GM23338 (cell line): ENCODE results near the gene DOCK1. TPM values are rescaled to one million over a fixed set of nuclear protein-coding genes. Genes with fewer than 3 reads are reported as not detected.

ENCODE experiments used
- ATAC-seq: fragments of 200-7000 bp; cut with Tn5 transposase; 3 replicates; pipeline ENCODE4 v1.9.1; 2020
- DNase-seq: peaks from one replicate; pipeline ENCODE4 v3.0.0-alpha.2; 2015; ENCODE audit warnings: low spot score
- H2AFZ ChIP-seq: fragments of 200-600 bp; sonication (generic); 2 replicates; pipeline ENCODE4 v1.8.0; 2016; ENCODE audit warnings: antibody characterized with exemption, mild to moderate bottlenecking, moderate library complexity
- H3F3A ChIP-seq: fragments of 200-600 bp; sonication (generic); replicated peaks from 2 replicates; pipeline ENCODE4 v1.8.0; 2017; ENCODE audit warnings: antibody characterized with exemption, mixed run types, low read depth
- H3K27ac ChIP-seq: fragments of 200-600 bp; sonication (generic); 2 replicates; pipeline ENCODE4 v1.6.1; 2016; ENCODE audit warnings: low read depth
- H3K27me3 ChIP-seq: fragments of 200-600 bp; sonication (generic); 2 replicates; pipeline ENCODE4 v1.8.0; 2016; ENCODE audit warnings: mild to moderate bottlenecking, mixed run types, moderate library complexity; ENCODE audit not compliant: insufficient read depth
- H3K36me3 ChIP-seq: fragments of 200-600 bp; sonication (generic); 2 replicates; pipeline ENCODE4 v1.8.0; 2016; ENCODE audit warnings: mild to moderate bottlenecking; ENCODE audit not compliant: insufficient read depth
- H3K4me1 ChIP-seq: fragments of 200-600 bp; sonication (generic); 2 replicates; pipeline ENCODE4 v1.8.0; 2016; ENCODE audit warnings: mild to moderate bottlenecking, moderate library complexity; ENCODE audit not compliant: insufficient read depth
- H3K4me2 ChIP-seq: fragments of 200-600 bp; sonication (generic); 2 replicates; pipeline ENCODE4 v1.7.1; 2017; ENCODE audit warnings: mixed run types
- H3K4me3 ChIP-seq: fragments of 200-600 bp; sonication (generic); 2 replicates; pipeline ENCODE4 v1.6.1; 2016; ENCODE audit warnings: mixed run types
- H3K79me2 ChIP-seq: fragments of 200-600 bp; sonication (generic); replicated peaks from 2 replicates; pipeline ENCODE4 v1.8.0; 2017; ENCODE audit warnings: mild to moderate bottlenecking; ENCODE audit not compliant: insufficient read depth
- H3K9me2 ChIP-seq: fragments of 200-600 bp; sonication (generic); 2 replicates; pipeline ENCODE4 v1.8.0; 2017; ENCODE audit not compliant: insufficient read depth
- H4K20me1 ChIP-seq: fragments of 200-600 bp; sonication (generic); replicated peaks from 2 replicates; pipeline ENCODE4 v1.8.0; 2017; ENCODE audit warnings: mild to moderate bottlenecking; ENCODE audit not compliant: insufficient read depth
- H3K27ac Mint-ChIP-seq: 2 replicates; pipeline ENCODE4 v1.8.0; 2020; ENCODE audit warnings: inconsistent platforms, mild to moderate bottlenecking, moderate library complexity, mixed read lengths
- H3K27me3 Mint-ChIP-seq: 3 replicates; pipeline ENCODE4 v1.8.0; 2022; ENCODE audit warnings: low read depth, mild to moderate bottlenecking, moderate library complexity, mixed read lengths, inconsistent platforms; ENCODE audit not compliant: insufficient read depth, poor library complexity
- H3K36me3 Mint-ChIP-seq: 3 replicates; pipeline ENCODE4 v1.8.0; 2021; ENCODE audit warnings: low read depth, mild to moderate bottlenecking, inconsistent platforms, moderate library complexity, mixed read lengths
- H3K4me1 Mint-ChIP-seq: 3 replicates; pipeline ENCODE4 v1.8.0; 2020; ENCODE audit warnings: mild to moderate bottlenecking, inconsistent platforms, mixed read lengths
- H3K4me3 Mint-ChIP-seq: 3 replicates; pipeline ENCODE4 v1.8.0; 2021; ENCODE audit warnings: moderate library complexity, mild to moderate bottlenecking, inconsistent platforms, mixed read lengths
- H3K9me3 Mint-ChIP-seq: 3 replicates; pipeline ENCODE4 v1.8.0; 2020; ENCODE audit warnings: moderate library complexity, mild to moderate bottlenecking, inconsistent platforms, mixed read lengths
- CREB1 ChIP-seq: fragments of 250-450 bp; sonication (Bioruptor Pico); IDR thresholded peaks from 2 replicates; pipeline ENCODE4 v1.5.0; 2020; ENCODE audit warnings: low read depth, mild to moderate bottlenecking, moderate library complexity
- EZH2 ChIP-seq: fragments of 200-600 bp; sonication (generic); IDR thresholded peaks from one replicate; pipeline ENCODE4 v1.8.0; 2017; ENCODE audit warnings: antibody characterized with exemption, mild to moderate bottlenecking, low read depth; ENCODE audit not compliant: unreplicated experiment
- EZH2phosphoT487 ChIP-seq: fragments of 200-600 bp; sonication (generic); IDR thresholded peaks from one replicate; pipeline ENCODE4 v1.8.1; 2018; ENCODE audit warnings: antibody characterized with exemption; ENCODE audit not compliant: unreplicated experiment
- JUNB ChIP-seq: IDR thresholded peaks from one replicate; pipeline ENCODE4 v1.6.1; 2016; ENCODE audit warnings: antibody characterized with exemption; ENCODE audit not compliant: unreplicated experiment
- NANOG ChIP-seq: IDR thresholded peaks from 2 replicates; pipeline ENCODE4 v1.6.1; 2016; ENCODE audit warnings: antibody characterized with exemption, borderline replicate concordance
- POLR2AphosphoS5 ChIP-seq: IDR thresholded peaks from 2 replicates; pipeline ENCODE4 v1.6.1; 2016; ENCODE audit warnings: antibody characterized with exemption, low read depth
- STAT1 ChIP-seq: IDR thresholded peaks from one replicate; pipeline ENCODE4 v1.6.1; 2016; ENCODE audit warnings: antibody characterized with exemption; ENCODE audit not compliant: unreplicated experiment
- ZNF114 ChIP-seq: fragments of 250-450 bp; sonication (Bioruptor Pico); IDR thresholded peaks from 2 replicates; pipeline ENCODE4 v1.5.0; 2020; ENCODE audit warnings: mild to moderate bottlenecking, moderate library complexity
- ZNF331 ChIP-seq: fragments of 250-450 bp; sonication (Bioruptor Pico); IDR thresholded peaks from 2 replicates; pipeline ENCODE4 v1.5.0; 2020; ENCODE audit warnings: low read depth, mild to moderate bottlenecking, moderate library complexity
- polyA plus RNA-seq: library from polyadenylated mRNA; unstranded; fragments of >200 nt; fragmentation: Nextera tagmentation; extraction: Ambion mirVana; gene quantifications from 2 replicates; pipeline ENCODE4 v1.2.1, GENCODE V29; 2016
- total RNA-seq: library from RNA; depleted of rRNA; stranded (reverse); fragments of >200 nt; shearing (Covaris generic); gene quantifications from 2 replicates; pipeline ENCODE4 v1.2.3, GENCODE V29; 2014
- TF ChIP-seq, protein P1 (sequence below): IDR thresholded peaks from 2 replicates; pipeline ENCODE4 v1.6.1; 2016; ENCODE audit warnings: antibody characterized with exemption
- TF ChIP-seq, protein P2 (sequence below): fragments of 250-450 bp; sonication (Bioruptor Pico); IDR thresholded peaks from 2 replicates; pipeline ENCODE4 v1.5.0; 2020; ENCODE audit warnings: mild to moderate bottlenecking, moderate library complexity
- TF ChIP-seq, protein P3 (sequence below), 2 experiments: fragments of 200-600 bp in 1 of 2; sonication (generic) in 1 of 2; conservative IDR thresholded peaks; 2 replicates each; pipeline versions ENCODE4 v1.5.1 to v1.6.1; 2016 to 2017; ENCODE audit warnings: antibody characterized with exemption in 2 of 2, low read depth in 2 of 2, mild to moderate bottlenecking in 2 of 2, moderate library complexity in 1 of 2
- TF ChIP-seq, protein P4 (sequence below): IDR thresholded peaks from one replicate; pipeline ENCODE4 v1.6.1; 2018; ENCODE audit warnings: antibody characterized with exemption; ENCODE audit not compliant: unreplicated experiment

DOCK1 gene
- total and polyA plus RNA-seq, 2 experiments from 2014 or later, result 13.2 to 55.3 TPM

DNA sequence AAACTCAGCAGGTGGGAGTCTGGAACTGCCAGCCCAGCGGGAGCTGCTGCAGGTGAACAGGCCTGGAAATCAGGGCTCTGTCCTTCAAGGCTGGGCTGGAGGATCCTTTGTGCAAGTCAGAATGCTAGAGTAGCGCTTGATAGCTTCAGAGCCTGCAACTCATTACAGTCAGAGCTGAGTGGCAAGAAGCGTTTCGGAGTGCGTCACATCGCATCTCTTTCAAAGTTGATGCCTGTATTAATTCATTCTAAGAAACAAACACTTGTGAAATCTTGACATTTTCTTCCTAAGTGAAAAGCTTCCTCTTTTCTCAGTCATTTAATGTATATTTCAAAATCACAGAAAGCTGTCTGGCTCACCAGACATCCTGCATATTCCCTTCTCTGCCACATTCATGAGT lies 522.7 kb downstream of the DOCK1 start (continued):
- TF ChIP-seq ZNF114 (CRISPR knock-in tag), result no peak
- TF ChIP-seq CREB1 (CRISPR knock-in tag), result no peak

DNA sequence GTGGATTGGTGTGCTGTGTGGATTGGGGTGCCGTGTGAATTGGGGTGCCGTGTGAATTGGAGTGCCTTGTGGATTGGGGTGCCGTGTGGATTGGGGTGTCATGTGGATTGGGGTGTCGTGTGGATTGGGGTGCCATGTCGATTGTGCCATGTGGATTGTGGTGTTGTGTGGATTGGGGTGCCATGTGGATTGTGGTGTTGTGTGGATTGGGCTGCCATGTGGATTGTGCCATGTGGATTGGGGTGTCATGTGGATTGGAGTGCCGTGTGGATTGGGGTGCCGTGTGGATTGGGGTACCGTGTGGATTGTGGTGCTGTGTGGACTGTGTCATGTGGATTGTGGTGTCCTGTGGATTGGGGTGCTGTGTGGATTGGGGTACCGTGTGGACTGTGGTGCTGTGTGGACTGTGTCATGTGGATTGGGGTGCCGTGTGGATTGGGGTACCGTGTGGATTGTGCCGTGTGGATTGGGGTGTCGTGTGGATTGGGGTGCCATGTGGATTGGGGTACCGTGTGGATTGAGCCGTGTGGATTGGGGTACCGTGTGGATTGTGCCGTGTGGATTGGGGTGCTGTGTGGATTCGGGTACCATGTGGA lies 523.3 kb downstream of the DOCK1 start:
- Mint-ChIP-seq H3K9me3 (peaks cover 20% of the 10 kb centered on the region), H3K27me3 (peaks cover 3% of the 10 kb centered on the region), H3K4me1 (peaks cover 6% of the 10 kb centered on the region), H3K27ac (no peak overlapping the region), H3K4me3 (no peak overlapping the region), H3K36me3 (peaks cover 43% of the 10 kb centered on the region)
- no peak overlapping the region for H3K4me3 ChIP-seq
- H2AFZ ChIP-seq, result no peak overlapping the region
- ATAC-seq (no peak), DNase-seq (no peak)
- H3K79me2 ChIP-seq, result no peaks in the 10 kb centered on the region
- H3K36me3 ChIP-seq, result no peaks in the 10 kb centered on the region
- TF ChIP-seq POLR2AphosphoS5, result no peak
- no peak for TF ChIP-seq NANOG
- no peak for TF ChIP-seq ZNF114 (CRISPR knock-in tag)
- TF ChIP-seq, protein P1, sequence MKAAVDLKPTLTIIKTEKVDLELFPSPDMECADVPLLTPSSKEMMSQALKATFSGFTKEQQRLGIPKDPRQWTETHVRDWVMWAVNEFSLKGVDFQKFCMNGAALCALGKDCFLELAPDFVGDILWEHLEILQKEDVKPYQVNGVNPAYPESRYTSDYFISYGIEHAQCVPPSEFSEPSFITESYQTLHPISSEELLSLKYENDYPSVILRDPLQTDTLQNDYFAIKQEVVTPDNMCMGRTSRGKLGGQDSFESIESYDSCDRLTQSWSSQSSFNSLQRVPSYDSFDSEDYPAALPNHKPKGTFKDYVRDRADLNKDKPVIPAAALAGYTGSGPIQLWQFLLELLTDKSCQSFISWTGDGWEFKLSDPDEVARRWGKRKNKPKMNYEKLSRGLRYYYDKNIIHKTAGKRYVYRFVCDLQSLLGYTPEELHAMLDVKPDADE, result no peak
- TF ChIP-seq ZNF331 (CRISPR knock-in tag), result no peak
- TF ChIP-seq JUNB, result no peak
- TF ChIP-seq STAT1, result no peak
- TF ChIP-seq, protein P2, sequence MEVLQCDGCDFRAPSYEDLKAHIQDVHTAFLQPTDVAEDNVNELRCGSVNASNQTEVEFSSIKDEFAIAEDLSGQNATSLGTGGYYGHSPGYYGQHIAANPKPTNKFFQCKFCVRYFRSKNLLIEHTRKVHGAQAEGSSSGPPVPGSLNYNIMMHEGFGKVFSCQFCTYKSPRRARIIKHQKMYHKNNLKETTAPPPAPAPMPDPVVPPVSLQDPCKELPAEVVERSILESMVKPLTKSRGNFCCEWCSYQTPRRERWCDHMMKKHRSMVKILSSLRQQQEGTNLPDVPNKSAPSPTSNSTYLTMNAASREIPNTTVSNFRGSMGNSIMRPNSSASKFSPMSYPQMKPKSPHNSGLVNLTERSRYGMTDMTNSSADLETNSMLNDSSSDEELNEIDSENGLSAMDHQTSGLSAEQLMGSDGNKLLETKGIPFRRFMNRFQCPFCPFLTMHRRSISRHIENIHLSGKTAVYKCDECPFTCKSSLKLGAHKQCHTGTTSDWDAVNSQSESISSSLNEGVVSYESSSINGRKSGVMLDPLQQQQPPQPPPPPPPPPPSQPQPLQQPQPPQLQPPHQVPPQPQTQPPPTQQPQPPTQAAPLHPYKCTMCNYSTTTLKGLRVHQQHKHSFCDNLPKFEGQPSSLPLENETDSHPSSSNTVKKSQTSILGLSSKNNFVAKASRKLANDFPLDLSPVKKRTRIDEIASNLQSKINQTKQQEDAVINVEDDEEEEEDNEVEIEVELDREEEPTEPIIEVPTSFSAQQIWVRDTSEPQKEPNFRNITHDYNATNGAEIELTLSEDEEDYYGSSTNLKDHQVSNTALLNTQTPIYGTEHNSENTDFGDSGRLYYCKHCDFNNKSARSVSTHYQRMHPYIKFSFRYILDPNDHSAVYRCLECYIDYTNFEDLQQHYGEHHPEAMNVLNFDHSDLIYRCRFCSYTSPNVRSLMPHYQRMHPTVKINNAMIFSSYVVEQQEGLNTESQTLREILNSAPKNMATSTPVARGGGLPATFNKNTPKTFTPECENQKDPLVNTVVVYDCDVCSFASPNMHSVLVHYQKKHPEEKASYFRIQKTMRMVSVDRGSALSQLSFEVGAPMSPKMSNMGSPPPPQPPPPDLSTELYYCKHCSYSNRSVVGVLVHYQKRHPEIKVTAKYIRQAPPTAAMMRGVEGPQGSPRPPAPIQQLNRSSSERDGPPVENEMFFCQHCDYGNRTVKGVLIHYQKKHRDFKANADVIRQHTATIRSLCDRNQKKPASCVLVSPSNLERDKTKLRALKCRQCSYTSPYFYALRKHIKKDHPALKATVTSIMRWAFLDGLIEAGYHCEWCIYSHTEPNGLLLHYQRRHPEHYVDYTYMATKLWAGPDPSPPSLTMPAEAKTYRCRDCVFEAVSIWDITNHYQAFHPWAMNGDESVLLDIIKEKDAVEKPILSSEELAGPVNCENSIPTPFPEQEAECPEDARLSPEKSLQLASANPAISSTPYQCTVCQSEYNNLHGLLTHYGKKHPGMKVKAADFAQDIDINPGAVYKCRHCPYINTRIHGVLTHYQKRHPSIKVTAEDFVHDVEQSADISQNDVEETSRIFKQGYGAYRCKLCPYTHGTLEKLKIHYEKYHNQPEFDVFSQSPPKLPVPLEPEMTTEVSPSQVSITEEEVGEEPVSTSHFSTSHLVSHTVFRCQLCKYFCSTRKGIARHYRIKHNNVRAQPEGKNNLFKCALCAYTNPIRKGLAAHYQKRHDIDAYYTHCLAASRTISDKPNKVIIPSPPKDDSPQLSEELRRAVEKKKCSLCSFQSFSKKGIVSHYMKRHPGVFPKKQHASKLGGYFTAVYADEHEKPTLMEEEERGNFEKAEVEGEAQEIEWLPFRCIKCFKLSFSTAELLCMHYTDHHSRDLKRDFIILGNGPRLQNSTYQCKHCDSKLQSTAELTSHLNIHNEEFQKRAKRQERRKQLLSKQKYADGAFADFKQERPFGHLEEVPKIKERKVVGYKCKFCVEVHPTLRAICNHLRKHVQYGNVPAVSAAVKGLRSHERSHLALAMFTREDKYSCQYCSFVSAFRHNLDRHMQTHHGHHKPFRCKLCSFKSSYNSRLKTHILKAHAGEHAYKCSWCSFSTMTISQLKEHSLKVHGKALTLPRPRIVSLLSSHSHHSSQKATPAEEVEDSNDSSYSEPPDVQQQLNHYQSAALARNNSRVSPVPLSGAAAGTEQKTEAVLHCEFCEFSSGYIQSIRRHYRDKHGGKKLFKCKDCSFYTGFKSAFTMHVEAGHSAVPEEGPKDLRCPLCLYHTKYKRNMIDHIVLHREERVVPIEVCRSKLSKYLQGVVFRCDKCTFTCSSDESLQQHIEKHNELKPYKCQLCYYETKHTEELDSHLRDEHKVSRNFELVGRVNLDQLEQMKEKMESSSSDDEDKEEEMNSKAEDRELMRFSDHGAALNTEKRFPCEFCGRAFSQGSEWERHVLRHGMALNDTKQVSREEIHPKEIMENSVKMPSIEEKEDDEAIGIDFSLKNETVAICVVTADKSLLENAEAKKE (CRISPR knock-in tag), result no peak
- TF ChIP-seq, protein P3, sequence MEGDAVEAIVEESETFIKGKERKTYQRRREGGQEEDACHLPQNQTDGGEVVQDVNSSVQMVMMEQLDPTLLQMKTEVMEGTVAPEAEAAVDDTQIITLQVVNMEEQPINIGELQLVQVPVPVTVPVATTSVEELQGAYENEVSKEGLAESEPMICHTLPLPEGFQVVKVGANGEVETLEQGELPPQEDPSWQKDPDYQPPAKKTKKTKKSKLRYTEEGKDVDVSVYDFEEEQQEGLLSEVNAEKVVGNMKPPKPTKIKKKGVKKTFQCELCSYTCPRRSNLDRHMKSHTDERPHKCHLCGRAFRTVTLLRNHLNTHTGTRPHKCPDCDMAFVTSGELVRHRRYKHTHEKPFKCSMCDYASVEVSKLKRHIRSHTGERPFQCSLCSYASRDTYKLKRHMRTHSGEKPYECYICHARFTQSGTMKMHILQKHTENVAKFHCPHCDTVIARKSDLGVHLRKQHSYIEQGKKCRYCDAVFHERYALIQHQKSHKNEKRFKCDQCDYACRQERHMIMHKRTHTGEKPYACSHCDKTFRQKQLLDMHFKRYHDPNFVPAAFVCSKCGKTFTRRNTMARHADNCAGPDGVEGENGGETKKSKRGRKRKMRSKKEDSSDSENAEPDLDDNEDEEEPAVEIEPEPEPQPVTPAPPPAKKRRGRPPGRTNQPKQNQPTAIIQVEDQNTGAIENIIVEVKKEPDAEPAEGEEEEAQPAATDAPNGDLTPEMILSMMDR (conservative IDR thresholded peaks at IDR 0.05; ENCODE audit: low read depth in 2 of 2), result no peak
- no peak for TF ChIP-seq EZH2phosphoT487
- no peak for TF ChIP-seq CREB1 (CRISPR knock-in tag)
- TF ChIP-seq EZH2, result no peak
- TF ChIP-seq, protein P4, sequence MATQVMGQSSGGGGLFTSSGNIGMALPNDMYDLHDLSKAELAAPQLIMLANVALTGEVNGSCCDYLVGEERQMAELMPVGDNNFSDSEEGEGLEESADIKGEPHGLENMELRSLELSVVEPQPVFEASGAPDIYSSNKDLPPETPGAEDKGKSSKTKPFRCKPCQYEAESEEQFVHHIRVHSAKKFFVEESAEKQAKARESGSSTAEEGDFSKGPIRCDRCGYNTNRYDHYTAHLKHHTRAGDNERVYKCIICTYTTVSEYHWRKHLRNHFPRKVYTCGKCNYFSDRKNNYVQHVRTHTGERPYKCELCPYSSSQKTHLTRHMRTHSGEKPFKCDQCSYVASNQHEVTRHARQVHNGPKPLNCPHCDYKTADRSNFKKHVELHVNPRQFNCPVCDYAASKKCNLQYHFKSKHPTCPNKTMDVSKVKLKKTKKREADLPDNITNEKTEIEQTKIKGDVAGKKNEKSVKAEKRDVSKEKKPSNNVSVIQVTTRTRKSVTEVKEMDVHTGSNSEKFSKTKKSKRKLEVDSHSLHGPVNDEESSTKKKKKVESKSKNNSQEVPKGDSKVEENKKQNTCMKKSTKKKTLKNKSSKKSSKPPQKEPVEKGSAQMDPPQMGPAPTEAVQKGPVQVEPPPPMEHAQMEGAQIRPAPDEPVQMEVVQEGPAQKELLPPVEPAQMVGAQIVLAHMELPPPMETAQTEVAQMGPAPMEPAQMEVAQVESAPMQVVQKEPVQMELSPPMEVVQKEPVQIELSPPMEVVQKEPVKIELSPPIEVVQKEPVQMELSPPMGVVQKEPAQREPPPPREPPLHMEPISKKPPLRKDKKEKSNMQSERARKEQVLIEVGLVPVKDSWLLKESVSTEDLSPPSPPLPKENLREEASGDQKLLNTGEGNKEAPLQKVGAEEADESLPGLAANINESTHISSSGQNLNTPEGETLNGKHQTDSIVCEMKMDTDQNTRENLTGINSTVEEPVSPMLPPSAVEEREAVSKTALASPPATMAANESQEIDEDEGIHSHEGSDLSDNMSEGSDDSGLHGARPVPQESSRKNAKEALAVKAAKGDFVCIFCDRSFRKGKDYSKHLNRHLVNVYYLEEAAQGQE, result no peak
- no peaks in the 10 kb centered on the region for H4K20me1 ChIP-seq
- no peaks in the 10 kb centered on the region; the same call in 1 of the 2 replicates for H3K9me2 ChIP-seq
- no peak overlapping the region for H3K27ac ChIP-seq
- no peaks in the 10 kb centered on the region for H3F3A ChIP-seq
- no peaks in the 10 kb centered on the region for H3K27me3 ChIP-seq
- H3K4me1 ChIP-seq, result no peaks in the 10 kb centered on the region
- no peak overlapping the region for H3K4me2 ChIP-seq
